Heart left ventricle (tissue), 13 donors: ENCODE data around the gene UPK1A.

Experiments
- POLR2A ChIP-seq, 2 donors: fragments of 450-650 bp; IDR thresholded peaks; one replicate each; pipeline ENCODE4 v1.6.1; 2017; ENCODE audit warnings: antibody characterized with exemption in 2 of 2, mild to moderate bottlenecking in 2 of 2, moderate library complexity in 2 of 2
- TF ChIP-seq, protein P1 (sequence below), 12 donors: fragments of 200-600 bp; sonication (generic) in 4 of 12; IDR thresholded peaks; one replicate each; pipeline versions ENCODE4 v1.5.0 to v1.8.0; 2018 to 2022; ENCODE audit warnings: antibody characterized with exemption in 12 of 12, mild to moderate bottlenecking in 5 of 12
- donor health status: ischemic (EF 13 %, LVEDD 7.1; RV severe dilation, severe dysfunction).
- donor health status: DM: no; HTN: yes; CAD: no.
- donor health status: DM: no; HTN: no; CAD: no.
- donor health status: ischemic (EF 25% LVEDD 6.9; RV normal size, moderate dysfunction).
- donor health status: ischemic (EF 25% LVEDD 5.7; RV mildly dilated, moderate dysfunction).
- donor health status: ischemic (EF 35%, LVEDD 5.7; RV mildly dilated, moderate dysfunction).
- donor health status: nonischemic (EF 11% LVEDD 7.7; RV severe dilation, severe dysfunction).
- donor health status: DM: yes; HTN: yes; CAD: no.
- donor health status: PGD.
- donor health status: ischemic (EF 29% LVEDD 5.4; RV normal size, mild dysfunction).
- donor health status: nonischemic (EF 23%, LVEDD 6.1; RV moderate dilation, normal function).

DNA sequence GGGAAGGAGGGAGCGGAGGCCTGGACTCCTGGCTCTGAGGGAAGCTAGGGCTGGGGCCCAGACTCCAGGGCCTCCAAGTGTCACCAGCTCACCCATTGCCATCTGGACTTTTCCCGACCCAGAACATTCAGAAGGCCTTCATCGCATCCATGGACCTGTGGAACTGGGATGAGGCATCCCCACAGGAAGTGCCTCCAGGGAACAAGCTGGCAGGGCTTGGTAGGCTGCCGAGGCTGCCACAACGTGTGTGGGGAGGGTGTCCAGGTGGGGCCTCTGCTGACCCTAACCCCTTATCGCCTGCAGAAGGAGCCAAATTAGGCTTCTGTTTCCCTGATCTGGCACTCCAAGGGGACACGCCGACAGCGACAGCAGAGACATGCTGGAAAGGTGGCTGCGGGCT is 24.0 kb upstream of the UPK1A start:
- TF ChIP-seq, protein P1, sequence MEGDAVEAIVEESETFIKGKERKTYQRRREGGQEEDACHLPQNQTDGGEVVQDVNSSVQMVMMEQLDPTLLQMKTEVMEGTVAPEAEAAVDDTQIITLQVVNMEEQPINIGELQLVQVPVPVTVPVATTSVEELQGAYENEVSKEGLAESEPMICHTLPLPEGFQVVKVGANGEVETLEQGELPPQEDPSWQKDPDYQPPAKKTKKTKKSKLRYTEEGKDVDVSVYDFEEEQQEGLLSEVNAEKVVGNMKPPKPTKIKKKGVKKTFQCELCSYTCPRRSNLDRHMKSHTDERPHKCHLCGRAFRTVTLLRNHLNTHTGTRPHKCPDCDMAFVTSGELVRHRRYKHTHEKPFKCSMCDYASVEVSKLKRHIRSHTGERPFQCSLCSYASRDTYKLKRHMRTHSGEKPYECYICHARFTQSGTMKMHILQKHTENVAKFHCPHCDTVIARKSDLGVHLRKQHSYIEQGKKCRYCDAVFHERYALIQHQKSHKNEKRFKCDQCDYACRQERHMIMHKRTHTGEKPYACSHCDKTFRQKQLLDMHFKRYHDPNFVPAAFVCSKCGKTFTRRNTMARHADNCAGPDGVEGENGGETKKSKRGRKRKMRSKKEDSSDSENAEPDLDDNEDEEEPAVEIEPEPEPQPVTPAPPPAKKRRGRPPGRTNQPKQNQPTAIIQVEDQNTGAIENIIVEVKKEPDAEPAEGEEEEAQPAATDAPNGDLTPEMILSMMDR (IDR thresholded peaks at IDR 0.05) = no peak
- no peak for TF ChIP-seq POLR2A (IDR thresholded peaks at IDR 0.05)
